H9 (cell line): ENCODE measurements around the gene MRRF. TPM values are rescaled to one million over a fixed set of nuclear protein-coding genes. Genes with fewer than 3 reads are reported as not detected.

Source experiments
- DNase-seq: peaks from one replicate; pipeline ENCODE4 v3.0.0-alpha.2; 2017
- H2AFZ ChIP-seq: one replicate; pipeline ENCODE4 v1.6.1; 2013; ENCODE audit warnings: mild to moderate bottlenecking, low read length, control low read depth, moderate library complexity
- H2AK5ac ChIP-seq: 2 replicates; pipeline ENCODE4 v1.6.1; 2013; ENCODE audit warnings: low read length, control low read depth, mixed read lengths; ENCODE audit not compliant: insufficient read length
- H2BK120ac ChIP-seq: one replicate; pipeline ENCODE4 v1.6.1; 2013; ENCODE audit warnings: low read depth, mild to moderate bottlenecking, low read length, control low read depth, inconsistent platforms; ENCODE audit not compliant: poor library complexity, severe bottlenecking
- H2BK12ac ChIP-seq: 2 replicates; pipeline ENCODE4 v1.6.1; 2013; ENCODE audit warnings: low read length, control low read depth, mixed read lengths, low read depth; ENCODE audit not compliant: insufficient read length
- H2BK15ac ChIP-seq: 2 replicates; pipeline ENCODE4 v1.6.1; 2013; ENCODE audit warnings: low read depth, low read length, control low read depth
- H2BK20ac ChIP-seq: one replicate; pipeline ENCODE4 v1.6.1; 2013; ENCODE audit warnings: low read depth, mild to moderate bottlenecking, low read length, control low read depth, inconsistent platforms; ENCODE audit not compliant: poor library complexity, severe bottlenecking
- H2BK5ac ChIP-seq: 2 replicates; pipeline ENCODE4 v1.6.1; 2013; ENCODE audit warnings: low read length, control low read depth, mixed read lengths; ENCODE audit not compliant: insufficient read length
- H3K14ac ChIP-seq: 2 replicates; pipeline ENCODE4 v1.6.1; 2013; ENCODE audit warnings: low read length, control low read depth; ENCODE audit not compliant: insufficient read depth
- H3K18ac ChIP-seq: 2 replicates; pipeline ENCODE4 v1.6.1; 2013; ENCODE audit warnings: low read depth, mild to moderate bottlenecking, mixed read lengths, low read length, control low read depth; ENCODE audit not compliant: insufficient read length
- H3K23ac ChIP-seq: 2 replicates; pipeline ENCODE4 v1.6.1; 2013; ENCODE audit warnings: low read length, control low read depth, mixed read lengths, low read depth; ENCODE audit not compliant: insufficient read length
- H3K23me2 ChIP-seq: 2 replicates; pipeline ENCODE4 v1.6.1; 2013; ENCODE audit warnings: low read depth, mild to moderate bottlenecking, mixed read lengths, low read length, control low read depth; ENCODE audit not compliant: insufficient read length, poor library complexity, severe bottlenecking
- H3K27ac ChIP-seq: 2 replicates; pipeline ENCODE4 v1.5.1; 2013; ENCODE audit warnings: low read length, control low read depth, mixed read lengths, low read depth; ENCODE audit not compliant: insufficient read length
- H3K27me3 ChIP-seq: 2 replicates; pipeline ENCODE4 v1.6.1; 2013; ENCODE audit warnings: low read length, control low read depth, inconsistent platforms; ENCODE audit not compliant: insufficient read depth
- H3K4ac ChIP-seq: 2 replicates; pipeline ENCODE4 v1.6.1; 2013; ENCODE audit warnings: low read depth, mild to moderate bottlenecking, control low read depth, inconsistent platforms, low read length, moderate library complexity
- H3K4me1 ChIP-seq: 2 replicates; pipeline ENCODE4 v1.6.1; 2013; ENCODE audit warnings: low read length, control low read depth, inconsistent platforms; ENCODE audit not compliant: insufficient read depth
- H3K4me2 ChIP-seq: 2 replicates; pipeline ENCODE4 v1.6.1; 2013; ENCODE audit warnings: low read length, control low read depth, mixed read lengths; ENCODE audit not compliant: insufficient read length, insufficient read depth
- H3K56ac ChIP-seq: 2 replicates; pipeline ENCODE4 v1.6.1; 2013; ENCODE audit warnings: low read depth, mild to moderate bottlenecking, mixed read lengths, low read length, control low read depth; ENCODE audit not compliant: insufficient read length
- H3K79me1 ChIP-seq: 2 replicates; pipeline ENCODE4 v1.6.1; 2013; ENCODE audit warnings: low read depth, mild to moderate bottlenecking, moderate library complexity, low read length, control low read depth, inconsistent platforms; ENCODE audit not compliant: insufficient read depth, poor library complexity, severe bottlenecking
- H3K79me2 ChIP-seq: 2 replicates; pipeline ENCODE4 v1.6.1; 2013; ENCODE audit warnings: low read length, control low read depth, inconsistent platforms; ENCODE audit not compliant: insufficient read depth
- H3K9ac ChIP-seq: 2 replicates; pipeline ENCODE4 v1.6.1; 2013; ENCODE audit warnings: low read length, control low read depth, mixed read lengths; ENCODE audit not compliant: insufficient read length; ENCODE audit errors: extremely low read depth
- H3K9me3 ChIP-seq: one replicate; pipeline ENCODE4 v1.6.1; 2013; ENCODE audit warnings: low read depth, low read length, inconsistent platforms; ENCODE audit not compliant: control insufficient read depth
- H3T11ph ChIP-seq: one replicate; pipeline ENCODE4 v1.6.1; 2013; ENCODE audit warnings: mild to moderate bottlenecking, low read length, control low read depth, inconsistent platforms
- H4K20me1 ChIP-seq: one replicate; pipeline ENCODE4 v1.6.1; 2013; ENCODE audit not compliant: control insufficient read depth, insufficient read length, insufficient read depth
- H4K5ac ChIP-seq: 2 replicates; pipeline ENCODE4 v1.6.1; 2013; ENCODE audit warnings: low read depth, mild to moderate bottlenecking, mixed read lengths, low read length, control low read depth; ENCODE audit not compliant: insufficient read length
- H4K8ac ChIP-seq: replicated peaks from 2 replicates; pipeline ENCODE4 v1.6.1; 2013; ENCODE audit warnings: low read length, control low read depth, mixed read lengths, low read depth; ENCODE audit not compliant: insufficient read length
- H4K91ac ChIP-seq: 2 replicates; pipeline ENCODE4 v1.6.1; 2013; ENCODE audit warnings: low read depth, mild to moderate bottlenecking, moderate library complexity, mixed read lengths, low read length, control low read depth; ENCODE audit not compliant: insufficient read length
- H3K27ac Mint-ChIP-seq, 3 experiments: 2 replicates in 2 of 3; 3 replicates in 1 of 3; pipeline ENCODE4 v1.8.0; 2020 to 2021; ENCODE audit warnings: mixed read lengths in 3 of 3, mild to moderate bottlenecking in 1 of 3, moderate library complexity in 1 of 3
- H3K27me3 Mint-ChIP-seq: 2 replicates; pipeline ENCODE4 v1.8.0; 2021; ENCODE audit warnings: low read depth, mild to moderate bottlenecking, moderate library complexity, mixed read lengths
- H3K36me3 Mint-ChIP-seq, 3 experiments: 2 replicates in 2 of 3; 3 replicates in 1 of 3; pipeline ENCODE4 v1.8.0; 2020 to 2021; ENCODE audit warnings: low read depth in 3 of 3, mixed read lengths in 3 of 3; ENCODE audit not compliant: insufficient read depth in 1 of 3
- H3K4me1 Mint-ChIP-seq, 2 experiments: 2 replicates each; pipeline ENCODE4 v1.8.0; 2020; ENCODE audit warnings: mixed read lengths in 2 of 2
- H3K4me3 Mint-ChIP-seq, 2 experiments: 2 replicates in 1 of 2; 3 replicates in 1 of 2; pipeline ENCODE4 v1.8.0; 2020 to 2021; ENCODE audit warnings: mild to moderate bottlenecking in 2 of 2, mixed read lengths in 2 of 2, moderate library complexity in 1 of 2
- H3K9me3 Mint-ChIP-seq, 2 experiments: 2 replicates in 1 of 2; 3 replicates in 1 of 2; pipeline ENCODE4 v1.8.0; 2020; ENCODE audit warnings: mild to moderate bottlenecking in 2 of 2, mixed read lengths in 2 of 2, moderate library complexity in 1 of 2
- WGBS: extraction: QIAGEN DNeasy Blood & Tissue Kit; methylation state at CpG from one replicate; pipeline ENCODE4 v1.1.7; 2013; ENCODE audit warnings: missing lambda C conversion rate, low lambda C conversion rate, mixed read lengths; ENCODE audit not compliant: insufficient read length; ENCODE audit errors: extremely low coverage; 5-methylcytosine and 5-hydroxymethylcytosine counted together
- long read RNA-seq: library from polyadenylated mRNA; unstranded; transcript quantifications from one replicate; pipeline ENCODE4 v2.0.0, GENCODE V29; 2020
- total RNA-seq: library from RNA; stranded (reverse); gene quantifications from 2 replicates; pipeline ENCODE4 v1.2.1, GENCODE V29; 2021
- TF ChIP-seq, protein P1 (sequence below): fragments of 200-600 bp; sonication (generic); conservative IDR thresholded peaks from 3 replicates; pipeline ENCODE4 v1.8.0; 2021; ENCODE audit warnings: antibody characterized with exemption, mild to moderate bottlenecking

Gene MRRF
- 31.6 and 33.7 TPM in 2 replicates for total RNA-seq
- long read RNA-seq, full-length matches to known transcripts, result 82 of 141 reads
- long read RNA-seq, partial matches to known transcripts, result 21 of 141 reads
- long read RNA-seq, other reads (novel, unspliced or antisense), result 38 of 141 reads

GRCh38 chr9:122264360-122265148 lies at the start of gene MRRF, which contains the start of gene RBM18:
TSS of gene MRRF (plus strand) at chr9:122264882. CDS start at chr9:122270892, 6,010 bp downstream.
TSS of gene RBM18 (minus strand) at chr9:122264840. CDS start at chr9:122261492, 3,348 bp downstream.
- Mint-ChIP-seq H3K36me3 (peaks cover 3 to 21% (median 6%) of the 10 kb centered on the region in 3 experiments; a peak in 6 of 7 replicates), H3K27ac (peak within 1 kb of the TSS; percentile 99 to 100 (median 99)), H3K4me3 (peak within 1 kb of the TSS; percentile 97 to 98), H3K27me3 (no peaks in the 10 kb centered on the region), H3K4me1 (peaks cover 12 to 13% of the 10 kb centered on the region in 2 experiments; a peak in 3 of 4 replicates), H3K9me3 (no peaks in the 10 kb centered on the region)
- H2BK120ac ChIP-seq, result peak within 1 kb of the TSS; percentile 91
- no peak within 1 kb of the TSS for H2AK5ac ChIP-seq
- peaks cover 11% of the 10 kb centered on the region for H3K23me2 ChIP-seq
- H4K91ac ChIP-seq, result no peak within 1 kb of the TSS
- H3K4me1 ChIP-seq, result no peaks in the 10 kb centered on the region
- peak within 1 kb of the TSS; percentile 98 for H3K4me2 ChIP-seq
- peak within 1 kb of the TSS; percentile 94 for H3K14ac ChIP-seq
- no peak within 1 kb of the TSS for H3K23ac ChIP-seq
- peak within 1 kb of the TSS; percentile 6 for H2AFZ ChIP-seq
- no peak within 1 kb of the TSS for H2BK5ac ChIP-seq
- H2BK12ac ChIP-seq, result peak within 1 kb of the TSS; percentile 55
- H3K27me3 ChIP-seq, result no peaks in the 10 kb centered on the region
- peak within 1 kb of the TSS; percentile 90 for H3K18ac ChIP-seq
- no peak within 1 kb of the TSS for H3K4ac ChIP-seq
- no peak within 1 kb of the TSS for H3T11ph ChIP-seq
- no peak within 1 kb of the TSS for H4K5ac ChIP-seq
- WGBS, result no CpG with 5 or more reads among the region's 60 CpGs
- H2BK15ac ChIP-seq, result no peak within 1 kb of the TSS; the same call in 1 of the 2 replicates
- H3K9me3 ChIP-seq, result no peaks in the 10 kb centered on the region
- H3K79me1 ChIP-seq, result peaks cover 7% of the 10 kb centered on the region
- no peak within 1 kb of the TSS for H3K56ac ChIP-seq
- H3K9ac ChIP-seq, result peak within 1 kb of the TSS; percentile 83
- H2BK20ac ChIP-seq, result no peak within 1 kb of the TSS
- DNase-seq, result peak; percentile 94
- H3K27ac ChIP-seq, result peak within 1 kb of the TSS; percentile 63
- H4K8ac ChIP-seq, result no peak within 1 kb of the TSS
- H3K79me2 ChIP-seq, result peaks cover 6% of the 10 kb centered on the region; the same call in 1 of the 2 replicates
- H4K20me1 ChIP-seq, result no peaks in the 10 kb centered on the region
- TF ChIP-seq, protein P1, sequence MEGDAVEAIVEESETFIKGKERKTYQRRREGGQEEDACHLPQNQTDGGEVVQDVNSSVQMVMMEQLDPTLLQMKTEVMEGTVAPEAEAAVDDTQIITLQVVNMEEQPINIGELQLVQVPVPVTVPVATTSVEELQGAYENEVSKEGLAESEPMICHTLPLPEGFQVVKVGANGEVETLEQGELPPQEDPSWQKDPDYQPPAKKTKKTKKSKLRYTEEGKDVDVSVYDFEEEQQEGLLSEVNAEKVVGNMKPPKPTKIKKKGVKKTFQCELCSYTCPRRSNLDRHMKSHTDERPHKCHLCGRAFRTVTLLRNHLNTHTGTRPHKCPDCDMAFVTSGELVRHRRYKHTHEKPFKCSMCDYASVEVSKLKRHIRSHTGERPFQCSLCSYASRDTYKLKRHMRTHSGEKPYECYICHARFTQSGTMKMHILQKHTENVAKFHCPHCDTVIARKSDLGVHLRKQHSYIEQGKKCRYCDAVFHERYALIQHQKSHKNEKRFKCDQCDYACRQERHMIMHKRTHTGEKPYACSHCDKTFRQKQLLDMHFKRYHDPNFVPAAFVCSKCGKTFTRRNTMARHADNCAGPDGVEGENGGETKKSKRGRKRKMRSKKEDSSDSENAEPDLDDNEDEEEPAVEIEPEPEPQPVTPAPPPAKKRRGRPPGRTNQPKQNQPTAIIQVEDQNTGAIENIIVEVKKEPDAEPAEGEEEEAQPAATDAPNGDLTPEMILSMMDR, result no peak
